HG03558 (cell line): Measurements from ENCODE around the gene ZMYND11.
"Not testable (repeated sequence)": the region's sequence is repeated elsewhere in the genome, so short reads cannot be mapped to it uniquely, and the experiment has no call there.

Experiments used
- ATAC-seq: cut with Tn5 transposase; IDR thresholded peaks from one replicate; pipeline ENCODE4 v1.9.1; 2021; ENCODE audit warnings: moderate number of reproducible peaks; ENCODE audit not compliant: unreplicated experiment; ENCODE audit errors: extremely low read depth

ZMYND11 gene

DNA sequence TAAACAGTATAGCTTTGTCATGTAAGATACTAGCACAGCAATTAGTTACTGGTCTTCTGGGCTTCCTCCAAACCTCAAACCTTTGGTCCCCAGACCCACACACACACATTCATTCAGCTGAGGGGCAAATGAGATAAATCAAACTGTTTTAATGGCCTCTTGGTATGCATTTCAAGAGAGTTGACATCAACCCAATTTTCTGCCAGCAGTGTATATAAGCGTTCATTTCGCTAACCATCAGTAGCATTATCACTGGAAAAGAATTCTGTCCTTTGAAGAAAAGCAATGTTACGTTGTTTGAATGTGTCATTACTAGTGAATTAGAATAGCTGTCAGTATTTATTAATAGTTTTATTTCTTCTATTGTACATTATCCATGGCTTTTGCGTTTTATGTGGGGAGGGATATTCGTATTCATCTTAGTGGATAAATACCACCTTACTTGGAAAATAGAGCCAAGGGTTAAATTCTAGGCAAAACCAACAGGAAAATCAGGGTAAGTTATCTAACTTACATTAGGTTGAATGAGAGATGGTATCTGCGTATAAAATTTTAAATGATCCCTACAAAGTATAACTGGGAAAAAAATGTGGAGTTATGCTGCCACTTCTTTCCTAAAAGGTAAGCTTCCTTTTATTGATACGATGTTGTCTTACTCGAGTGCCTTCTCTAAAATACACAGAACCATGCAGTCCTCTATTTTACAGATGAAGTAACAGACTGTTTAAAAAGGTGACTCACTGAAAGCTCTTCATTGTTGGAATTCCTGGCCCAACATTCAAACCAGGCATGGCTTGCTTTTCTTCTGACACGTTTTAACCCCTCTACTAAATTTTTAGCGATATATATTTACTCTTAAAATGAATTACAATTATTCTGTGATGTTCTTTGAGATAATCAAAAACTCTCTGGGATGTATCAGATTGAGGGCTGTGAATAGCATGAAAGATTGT, 2.0 kb upstream of the ZMYND11 start:
- no peak for ATAC-seq

DNA sequence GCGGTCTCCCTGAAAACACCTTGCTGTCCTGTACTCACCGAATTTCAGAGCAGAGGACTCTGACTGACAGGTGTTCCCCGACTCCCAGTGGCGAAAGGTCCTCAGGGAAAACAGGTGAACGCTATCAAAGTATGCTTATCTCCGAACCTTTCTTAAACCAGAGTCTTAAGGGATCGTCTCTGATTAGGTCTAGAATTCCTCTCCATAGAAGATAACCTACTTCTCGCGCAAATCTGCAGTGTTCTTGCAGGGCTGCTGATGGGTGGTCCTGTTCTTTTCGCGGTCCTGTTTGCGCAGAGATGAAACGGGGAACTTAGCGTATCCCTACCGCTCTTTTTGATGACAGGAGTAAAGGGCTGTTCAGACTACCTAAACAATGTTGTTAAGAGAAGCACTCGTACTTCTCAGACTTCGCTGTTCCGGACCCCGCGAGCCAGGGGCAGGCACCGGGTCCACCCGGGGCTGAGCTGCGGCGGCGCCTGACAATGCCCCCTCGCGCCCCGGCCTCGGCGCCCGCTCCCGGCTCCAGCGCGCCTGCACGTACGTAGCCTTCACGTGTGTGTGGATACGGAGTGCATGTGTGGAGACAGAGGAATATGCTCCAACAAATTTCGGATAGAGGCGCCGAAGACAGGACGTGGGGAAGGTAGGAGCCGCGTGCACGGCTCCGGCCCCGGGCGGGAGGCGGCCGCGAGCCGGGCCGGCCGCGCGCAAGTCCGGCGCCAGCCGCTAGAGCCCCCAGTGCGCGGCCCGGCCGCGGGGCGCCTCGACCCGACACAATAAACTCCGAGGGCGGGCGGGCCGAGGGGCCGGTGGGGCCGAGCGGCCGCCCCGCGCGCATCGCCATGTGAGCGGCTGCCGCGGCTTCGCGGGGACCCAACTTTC, 766 bp upstream of the ZMYND11 start:
- ATAC-seq, result peak; percentile 30

DNA sequence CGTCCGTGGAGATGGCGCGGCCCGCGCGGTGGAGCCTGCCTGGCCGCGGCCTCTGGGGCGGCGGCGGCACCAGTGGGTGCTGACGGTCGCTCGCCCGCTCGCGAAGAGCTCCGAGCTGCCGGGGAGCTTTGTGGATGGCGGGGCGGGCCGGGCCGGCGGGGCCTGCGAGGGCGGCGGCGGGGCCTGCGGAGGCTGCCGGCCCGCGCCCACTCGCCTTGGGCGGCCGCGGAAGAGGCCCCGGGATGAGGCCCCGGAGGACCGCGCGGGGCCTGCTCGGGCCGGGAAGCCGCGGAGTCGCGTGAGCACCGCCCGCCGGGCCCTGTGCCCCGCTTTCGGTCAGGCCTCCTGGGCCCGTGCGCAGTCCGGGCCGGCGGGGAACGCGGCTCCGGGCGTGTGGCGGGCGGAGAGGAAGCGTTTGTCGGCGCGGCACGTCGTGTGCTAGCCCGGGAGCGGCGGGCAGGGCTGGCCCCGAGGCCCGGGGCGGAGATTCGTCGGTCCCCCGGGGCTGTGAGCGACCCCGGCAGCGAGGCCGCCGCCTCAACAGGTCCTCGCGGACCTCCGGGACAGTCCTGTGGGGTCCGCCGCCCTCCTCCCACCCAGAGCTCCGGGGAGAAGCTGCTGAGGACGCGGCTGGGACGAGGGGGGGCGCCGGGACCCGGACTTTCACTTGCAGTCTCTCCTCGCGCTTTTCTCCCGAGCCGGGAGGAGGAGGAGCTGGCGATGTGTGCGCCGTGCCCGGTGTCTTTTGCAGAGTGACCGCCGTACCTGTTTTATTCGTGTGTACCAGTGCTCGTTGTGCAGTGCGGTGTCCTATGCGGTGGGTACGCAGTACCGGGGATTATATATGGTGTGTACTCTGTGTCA, 578 bp downstream of the ZMYND11 start:
- ATAC-seq, result peak; percentile 12

DNA sequence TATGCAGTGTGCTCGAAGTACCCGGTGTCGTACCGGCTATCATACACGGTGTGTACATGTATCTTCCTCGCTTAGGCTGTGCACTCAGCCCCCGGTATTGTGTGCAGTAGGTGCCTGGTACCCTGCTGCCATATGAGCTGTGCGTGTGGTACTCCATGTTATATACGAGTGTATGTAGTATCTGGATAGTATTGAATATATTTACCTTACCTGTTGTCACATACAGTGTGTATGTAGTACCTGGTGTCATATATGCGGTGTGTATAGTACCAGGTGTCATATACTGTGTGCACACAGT, 1.2 kb downstream of the ZMYND11 start:
- ATAC-seq, result peak; percentile 18

GRCh38 chr10:137031-137430, 1.8 kb downstream of the ZMYND11 start:
- no peak for ATAC-seq

DNA sequence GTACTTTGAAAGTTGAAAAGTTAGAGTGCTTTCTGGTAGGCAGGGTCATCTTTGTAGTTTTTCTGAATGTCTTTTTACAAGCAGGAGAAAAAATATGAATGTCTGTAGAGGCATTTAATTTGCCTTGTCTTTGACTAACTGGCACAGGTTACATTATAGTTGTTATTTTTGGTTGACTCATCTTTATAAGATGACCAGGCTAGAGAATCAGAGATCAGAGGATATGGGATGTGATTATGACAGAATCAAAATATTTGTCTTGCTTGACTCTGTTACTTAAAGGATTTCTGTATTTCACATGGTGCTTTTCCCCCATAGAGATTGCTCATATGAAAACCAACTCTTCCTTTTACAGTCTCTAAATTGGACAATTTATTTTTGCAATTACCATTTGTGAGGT, 2.4 kb downstream of the ZMYND11 start:
- no peak for ATAC-seq

GRCh38 chr10:142371-142770, 7.1 kb downstream of the ZMYND11 start:
- ATAC-seq, result no peak

- no peak for ATAC-seq
Measured at GRCh38 chr10:152915-153314, 17.7 kb downstream of the ZMYND11 start.

GRCh38 chr10:154348-154747, 19.1 kb downstream of the ZMYND11 start:
- no peak for ATAC-seq

DNA sequence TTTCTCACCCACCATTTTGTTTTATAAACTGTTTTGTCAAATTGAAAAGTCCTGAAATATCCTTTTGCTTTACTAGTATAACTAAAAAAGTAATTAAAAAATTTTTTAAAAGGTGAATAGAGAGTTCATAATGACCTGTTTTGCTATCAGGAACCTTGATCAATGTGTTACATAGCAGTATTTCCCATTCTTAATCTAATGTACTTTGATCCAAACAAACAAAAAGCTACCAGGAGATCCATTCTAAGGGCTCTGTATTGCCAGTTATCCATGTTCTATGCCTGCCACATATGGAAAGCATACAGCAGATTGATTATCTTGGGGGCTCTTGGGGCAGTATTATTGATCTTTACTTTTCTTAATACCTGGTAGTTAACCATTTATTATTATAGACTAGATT, 32.1 kb downstream of the ZMYND11 start:
- ATAC-seq, result no peak

- ATAC-seq, result no peak
Measured at GRCh38 chr10:173741-174140, 38.5 kb downstream of the ZMYND11 start.

DNA sequence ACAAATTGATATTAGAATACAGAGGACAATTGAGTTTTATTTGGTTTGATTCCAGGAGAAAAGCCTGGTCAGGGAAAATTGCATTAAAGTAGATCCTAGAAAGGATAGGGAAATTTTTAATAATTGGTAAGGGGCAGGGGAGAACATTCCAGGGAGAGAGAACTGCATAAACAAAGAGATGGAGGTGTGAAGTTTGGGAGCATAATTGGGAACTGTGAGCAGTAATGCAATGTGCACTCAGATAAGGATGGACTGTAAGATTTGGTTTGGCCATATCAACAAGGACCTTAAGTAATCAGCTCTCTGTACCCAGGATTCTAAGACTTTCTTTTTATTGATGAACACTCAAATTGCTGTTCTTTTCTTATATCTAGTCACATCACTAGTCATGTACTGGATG, 41.4 kb downstream of the ZMYND11 start:
- ATAC-seq, result no peak

- ATAC-seq, result no peak
Measured at GRCh38 chr10:178208-178607, 43.0 kb downstream of the ZMYND11 start.

- ATAC-seq, result no peak
Measured at GRCh38 chr10:178723-179122, 43.5 kb downstream of the ZMYND11 start.

- ATAC-seq, result no peak
Measured at GRCh38 chr10:182441-183201, 47.4 kb downstream of the ZMYND11 start.

DNA sequence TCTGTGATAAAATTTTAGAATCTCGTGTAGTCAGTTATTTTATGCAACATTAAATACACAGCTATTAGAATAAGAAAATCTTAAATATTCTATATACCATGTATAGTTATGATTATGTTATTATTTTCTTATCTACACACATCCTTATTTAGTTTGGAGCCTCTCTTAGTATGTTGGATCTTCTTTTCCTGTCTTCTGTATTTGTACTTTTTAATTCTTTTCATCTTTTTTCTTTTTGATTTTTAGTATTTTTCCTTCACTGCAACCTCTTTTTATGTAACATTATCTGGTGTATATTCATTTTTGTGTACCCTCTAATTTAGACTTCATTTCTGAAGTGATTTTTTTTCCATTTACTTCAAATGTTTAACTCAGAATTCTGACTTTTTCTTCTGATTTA, 48.9 kb downstream of the ZMYND11 start:
- no peak for ATAC-seq

DNA sequence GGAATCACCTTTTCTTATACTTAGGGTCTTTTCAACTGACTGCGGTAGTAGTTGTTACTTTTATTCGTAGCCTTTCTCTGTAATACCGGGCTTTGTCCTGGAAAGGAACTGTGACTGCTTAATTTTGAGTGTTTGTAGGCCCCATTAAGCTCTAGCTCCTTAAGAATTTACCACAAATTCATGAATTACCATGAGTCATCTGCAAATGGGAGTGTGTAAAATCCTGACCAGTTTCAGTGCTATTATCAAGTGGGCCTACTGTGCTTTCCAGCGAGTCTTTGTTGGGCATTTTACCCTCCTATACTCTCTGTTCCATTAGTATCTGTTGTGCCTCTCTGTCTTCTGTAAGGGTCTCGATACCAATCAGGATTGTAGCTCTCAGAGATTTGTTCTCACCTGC, 49.7 kb downstream of the ZMYND11 start:
- no peak for ATAC-seq

DNA sequence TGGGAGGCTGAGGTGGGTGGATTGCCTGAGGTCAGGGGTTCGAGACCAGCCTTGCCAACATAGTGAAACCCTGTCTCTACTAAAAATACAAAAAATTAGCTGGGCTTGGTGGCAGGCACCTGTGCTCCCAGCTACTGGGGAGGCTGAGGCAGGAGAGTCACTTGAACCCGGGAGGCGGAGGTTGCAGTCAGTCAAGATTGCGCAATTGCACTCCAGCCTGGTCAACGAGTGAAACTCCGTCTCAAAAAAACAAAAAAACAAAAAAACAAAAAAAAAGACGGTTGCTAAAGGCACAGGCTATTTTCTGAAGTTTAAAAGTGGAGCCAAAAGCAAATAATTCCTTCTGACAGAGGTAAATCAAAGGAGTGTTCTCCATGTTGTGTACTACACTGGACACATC, 50.3 kb downstream of the ZMYND11 start:
- ATAC-seq, result not testable (repeated sequence)

DNA sequence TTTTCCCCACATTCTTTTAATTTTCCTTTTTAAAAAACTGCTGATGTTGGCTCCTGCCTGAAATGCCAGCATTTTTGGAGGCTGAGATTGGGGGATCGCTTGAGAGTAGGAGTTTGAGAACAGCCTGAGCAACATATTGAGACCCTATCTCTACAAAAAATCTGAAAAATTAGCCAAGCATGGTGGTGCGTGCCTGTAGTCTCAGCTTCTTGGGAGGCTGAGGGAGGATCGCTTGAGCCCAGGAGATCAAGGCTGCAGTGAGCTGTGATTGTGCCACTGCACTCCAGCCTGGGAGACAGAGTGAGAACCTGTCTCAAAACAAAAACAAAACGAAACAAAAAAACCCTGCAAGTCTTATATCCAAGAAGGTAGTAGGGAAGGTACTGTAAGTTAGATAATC, 51.7 kb downstream of the ZMYND11 start:
- ATAC-seq, result no peak

- no peak for ATAC-seq
Measured at GRCh38 chr10:188546-188945, 53.3 kb downstream of the ZMYND11 start.
